MG63 (cell line): Measurements from ENCODE around the gene TRIM44. TPM values are rescaled to one million over a fixed set of nuclear protein-coding genes. Genes with fewer than 3 reads are reported as not detected.

Experiments
- DNase-seq: peaks from one replicate; pipeline ENCODE4 v3.0.0-alpha.2; 2020
- H3K27me3 ChIP-seq: fragments of 250-450 bp; sonication (Bioruptor Pico); 2 replicates; pipeline ENCODE4 v1.5.1; 2020; ENCODE audit warnings: mild to moderate bottlenecking, moderate library complexity
- H3K36me3 ChIP-seq: fragments of 250-450 bp; sonication (Bioruptor Pico); 2 replicates; pipeline ENCODE4 v1.5.1; 2020; ENCODE audit warnings: mild to moderate bottlenecking, moderate library complexity
- H3K4me3 ChIP-seq: fragments of 250-450 bp; sonication (Bioruptor Pico); 2 replicates; pipeline ENCODE4 v1.5.1; 2020; ENCODE audit warnings: mild to moderate bottlenecking, moderate library complexity
- H3K9me3 ChIP-seq: fragments of 250-450 bp; sonication (Bioruptor Pico); 2 replicates; pipeline ENCODE4 v1.5.1; 2020; ENCODE audit warnings: mild to moderate bottlenecking, moderate library complexity
- total RNA-seq: library from RNA; depleted of rRNA; stranded (reverse); fragments of >200 nt; shearing (Covaris generic); gene quantifications from 2 replicates; pipeline ENCODE4 v1.2.3, GENCODE V29; 2014; ENCODE audit warnings: low replicate concordance

Gene TRIM44
- total RNA-seq, 1 experiment from 2014 or later, result 13.0 TPM

GRCh38 chr11:35800970-35801953 lies 138.7 kb downstream of the TRIM44 start:
- Histone ChIP-seq H3K9me3 (no peaks in the 10 kb centered on the region), H3K36me3 (peaks cover 13% of the 10 kb centered on the region), H3K4me3 (no peak overlapping the region), H3K27me3 (no peaks in the 10 kb centered on the region)
- no peak for DNase-seq

DNA sequence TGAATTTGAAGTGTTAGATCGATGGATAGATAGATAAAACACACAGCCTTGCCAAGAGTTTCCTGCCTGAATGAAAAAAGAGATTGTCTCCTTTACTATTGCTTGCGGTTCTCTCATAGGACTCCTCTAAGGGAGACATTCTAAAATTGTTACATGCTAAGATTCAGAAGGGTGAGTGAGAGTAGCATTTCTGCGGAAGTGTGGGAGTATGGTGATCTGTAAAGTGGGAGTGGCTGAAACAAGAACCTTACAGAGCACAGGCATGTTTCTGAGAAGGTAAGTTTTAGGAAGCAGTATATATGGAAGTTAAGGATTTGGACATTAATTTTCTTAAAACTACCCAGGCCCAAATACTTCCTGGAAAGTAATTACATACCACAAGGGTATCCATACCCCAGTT lies 139.6 kb downstream of the TRIM44 start:
- Histone ChIP-seq H3K36me3 (peaks cover 15% of the 10 kb centered on the region), H3K27me3 (no peaks in the 10 kb centered on the region), H3K4me3 (no peak overlapping the region), H3K9me3 (no peaks in the 10 kb centered on the region)
- no peak for DNase-seq

DNA sequence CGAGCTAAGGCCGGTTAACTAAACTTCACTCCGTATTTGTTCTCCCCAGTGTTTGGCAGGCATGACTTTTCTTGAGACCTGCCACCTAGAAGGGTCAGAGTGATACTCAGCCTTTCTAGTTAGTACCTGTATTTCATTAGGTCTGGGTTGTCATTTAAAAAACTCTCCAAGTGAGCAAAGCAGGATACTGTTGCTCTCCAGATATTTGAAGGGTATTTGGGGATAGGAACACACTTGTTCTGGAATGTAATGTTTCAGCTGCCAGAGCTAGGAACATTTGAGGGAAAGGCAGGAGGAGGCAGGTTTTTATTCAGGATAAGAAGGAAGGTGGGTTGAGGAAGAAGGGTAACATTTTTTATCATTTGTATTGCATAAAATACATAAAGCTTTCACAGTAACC lies 140.1 kb downstream of the TRIM44 start:
- peaks cover 15% of the 10 kb centered on the region for H3K36me3 ChIP-seq
- H3K9me3 ChIP-seq, result no peaks in the 10 kb centered on the region
- no peaks in the 10 kb centered on the region for H3K27me3 ChIP-seq
- no peak for DNase-seq
- no peak overlapping the region for H3K4me3 ChIP-seq

DNA sequence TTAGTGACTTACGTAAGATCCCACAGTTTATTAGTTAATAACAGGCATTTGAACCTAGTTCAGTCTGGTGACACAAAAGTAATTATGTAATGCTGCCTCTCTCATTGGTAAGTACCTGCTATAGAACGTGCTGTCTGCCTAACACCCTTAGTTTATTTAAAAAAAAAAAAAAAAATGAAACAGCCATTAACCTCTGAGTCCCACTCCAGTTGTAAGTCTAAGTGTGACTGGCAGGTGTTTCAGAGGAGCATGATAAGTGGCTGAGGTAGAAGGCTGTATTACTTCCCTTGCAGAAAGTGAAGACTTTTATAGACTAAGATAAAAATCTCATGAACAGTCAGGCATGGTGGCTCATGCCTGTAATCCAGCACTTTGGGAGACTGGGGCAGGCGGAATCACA lies 140.5 kb downstream of the TRIM44 start:
- H3K4me3 ChIP-seq, result no peak overlapping the region

GRCh38 chr11:35804451-35805040 lies 142.0 kb downstream of the TRIM44 start:
- no peak for DNase-seq
- peaks cover 20% of the 10 kb centered on the region for H3K36me3 ChIP-seq

More for the DNA sequence above, 140.5 kb downstream of the TRIM44 start:
- Histone ChIP-seq H3K9me3 (no peaks in the 10 kb centered on the region), H3K27me3 (no peaks in the 10 kb centered on the region), H3K36me3 (peaks cover 15% of the 10 kb centered on the region)
- no peak for DNase-seq

DNA sequence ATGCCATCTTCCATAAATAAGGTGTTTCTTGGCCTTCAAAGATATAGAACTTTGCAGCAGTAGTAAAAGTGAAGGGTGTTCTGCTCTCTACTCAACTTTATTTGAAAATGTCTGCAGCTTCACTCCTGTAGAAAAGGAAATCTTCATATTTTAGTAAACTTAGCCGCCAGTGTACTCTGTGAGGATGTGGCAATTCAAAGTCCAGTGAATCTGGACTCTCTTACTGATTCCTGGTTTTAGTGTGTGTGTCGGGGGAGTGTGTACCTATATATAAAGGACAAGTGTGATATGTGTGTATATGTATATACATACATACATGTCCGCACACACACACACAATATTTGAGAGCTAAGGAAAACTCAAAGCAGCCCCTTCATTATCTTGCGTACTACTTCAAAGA lies 147.0 kb downstream of the TRIM44 start:
- no peak for DNase-seq
- no peaks in the 10 kb centered on the region for H3K27me3 ChIP-seq
- no peaks in the 10 kb centered on the region for H3K9me3 ChIP-seq
- H3K36me3 ChIP-seq, result peaks cover 21% of the 10 kb centered on the region
- no peak overlapping the region for H3K4me3 ChIP-seq

More at GRCh38 chr11:35804451-35805040, 142.0 kb downstream of the TRIM44 start:
- H3K9me3 ChIP-seq, result no peaks in the 10 kb centered on the region
- H3K4me3 ChIP-seq, result no peak overlapping the region
- no peaks in the 10 kb centered on the region for H3K27me3 ChIP-seq

DNA sequence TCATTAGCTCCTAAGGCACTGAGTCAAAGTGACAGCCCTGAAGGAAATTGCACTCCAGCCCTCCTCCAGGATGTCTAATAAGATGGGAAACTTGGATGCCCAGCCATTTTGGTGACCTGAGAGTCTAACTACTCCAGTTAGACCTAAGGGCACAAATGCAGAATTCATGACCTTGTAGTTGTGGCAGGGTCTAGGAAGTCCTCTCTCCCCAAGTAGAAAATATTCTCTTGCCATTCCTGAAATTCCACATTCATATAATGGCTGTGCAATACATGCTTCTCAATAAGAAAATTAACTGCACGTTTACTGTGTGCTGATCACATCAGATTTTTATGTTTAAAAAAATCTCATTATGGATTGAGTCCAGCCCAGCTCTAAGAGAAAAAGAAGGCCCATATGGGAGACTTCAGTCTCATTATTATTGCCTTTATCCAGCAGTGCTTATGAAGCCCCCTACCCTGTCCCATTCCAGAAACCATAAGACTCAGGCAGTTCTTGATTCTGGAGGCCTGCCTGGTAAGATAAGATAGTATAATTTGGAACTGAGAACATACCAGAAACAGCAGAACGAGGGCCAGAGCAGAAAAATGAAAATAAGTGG lies 147.6 kb downstream of the TRIM44 start:
- H3K27me3 ChIP-seq, result no peaks in the 10 kb centered on the region
- peaks cover 19% of the 10 kb centered on the region for H3K36me3 ChIP-seq
- no peaks in the 10 kb centered on the region for H3K9me3 ChIP-seq
- no peak for DNase-seq
- H3K4me3 ChIP-seq, result no peak overlapping the region

- Histone ChIP-seq H3K36me3 (peaks cover 14% of the 10 kb centered on the region), H3K4me3 (no peak overlapping the region), H3K9me3 (no peaks in the 10 kb centered on the region), H3K27me3 (no peaks in the 10 kb centered on the region)
- DNase-seq, result no peak
These were observed 149.2 kb downstream of the TRIM44 start for GRCh38 chr11:35811783-35812182.

- DNase-seq, result no peak
- Histone ChIP-seq H3K9me3 (no peaks in the 10 kb centered on the region), H3K36me3 (peaks cover 14% of the 10 kb centered on the region), H3K27me3 (no peaks in the 10 kb centered on the region), H3K4me3 (no peak overlapping the region)
These were observed 150.3 kb downstream of the TRIM44 start for GRCh38 chr11:35812828-35813227.

GRCh38 chr11:35814081-35814695 lies 151.6 kb downstream of the TRIM44 start:
- DNase-seq, result no peak
- Histone ChIP-seq H3K4me3 (no peak overlapping the region), H3K27me3 (no peaks in the 10 kb centered on the region), H3K36me3 (peaks cover 11% of the 10 kb centered on the region; the same call in 1 of the 2 replicates), H3K9me3 (no peaks in the 10 kb centered on the region)

DNA sequence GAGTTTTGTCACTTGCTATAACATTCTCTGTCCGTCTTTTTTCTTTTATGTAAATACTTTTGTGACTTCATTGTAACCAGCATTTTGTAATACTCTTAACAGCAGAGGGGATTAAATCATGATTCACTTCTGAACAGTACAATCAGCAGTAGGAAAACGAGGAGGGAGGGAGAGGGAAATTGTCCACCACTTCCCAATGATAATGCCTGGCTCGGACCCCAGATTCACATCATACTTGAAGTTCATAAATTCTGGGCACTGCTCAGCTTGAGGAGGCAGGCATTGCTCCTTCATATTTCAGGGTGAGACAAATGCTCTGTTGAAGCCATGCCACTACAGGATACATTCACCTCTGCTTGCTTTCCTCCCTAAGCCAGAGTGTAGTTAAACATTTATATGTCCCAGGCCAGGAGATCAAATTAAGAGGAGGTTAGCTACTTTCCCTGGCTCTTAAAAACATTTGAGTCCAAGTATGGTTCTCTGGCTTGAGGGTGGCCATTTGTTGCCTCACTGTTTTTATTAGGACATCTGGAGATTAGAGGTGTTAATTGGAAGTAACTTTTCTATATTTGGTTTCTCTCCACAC lies 152.2 kb downstream of the TRIM44 start:
- no peak overlapping the region for H3K4me3 ChIP-seq
- no peaks in the 10 kb centered on the region for H3K27me3 ChIP-seq
- no peak for DNase-seq
- no peaks in the 10 kb centered on the region for H3K9me3 ChIP-seq
- peaks cover 9% of the 10 kb centered on the region; the same call in 1 of the 2 replicates for H3K36me3 ChIP-seq

DNA sequence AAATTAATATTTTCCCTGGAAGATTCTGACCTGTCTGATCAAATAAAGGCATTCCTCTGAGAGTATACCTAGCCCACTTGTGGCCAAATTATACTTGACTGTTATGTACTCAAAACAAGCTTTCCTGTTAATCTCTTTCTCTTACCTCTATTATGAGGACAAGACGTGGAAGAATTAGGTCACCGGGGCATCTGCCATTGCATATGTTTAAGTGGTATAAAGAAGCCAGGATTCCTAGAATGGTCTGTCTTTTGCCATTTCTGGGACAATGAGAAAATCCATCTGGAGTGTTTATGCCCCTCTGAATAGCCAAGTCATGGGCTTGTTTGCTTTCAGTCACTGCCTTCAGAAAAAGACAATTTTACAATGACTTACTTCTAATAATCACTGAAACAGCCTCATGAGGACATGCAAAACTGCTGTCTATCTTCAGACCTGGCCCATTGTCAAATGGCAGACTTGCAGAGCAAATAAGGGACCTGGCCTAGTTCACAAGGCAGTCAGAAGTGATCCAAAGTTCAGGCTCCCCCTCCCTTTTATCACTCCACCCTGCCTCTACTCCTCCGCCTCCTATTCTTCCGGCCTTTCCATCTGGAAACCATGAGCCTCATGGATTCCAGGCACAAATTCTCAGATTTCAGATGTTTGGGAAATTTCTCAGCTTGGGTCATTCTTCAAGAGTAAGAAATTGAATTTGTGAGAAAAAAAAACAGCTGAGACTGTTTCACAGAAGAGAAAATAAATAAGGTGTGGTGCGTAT lies 153.2 kb downstream of the TRIM44 start:
- Histone ChIP-seq H3K36me3 (0 out of 2 replicates have a peak, but pooled peaks cover 6% of the 10 kb centered on the region), H3K9me3 (no peaks in the 10 kb centered on the region), H3K4me3 (no peak overlapping the region), H3K27me3 (no peaks in the 10 kb centered on the region)
- DNase-seq, result no peak

- Histone ChIP-seq H3K4me3 (no peak overlapping the region), H3K27me3 (no peaks in the 10 kb centered on the region), H3K9me3 (no peaks in the 10 kb centered on the region), H3K36me3 (0 out of 2 replicates have a peak, but pooled peaks cover 3% of the 10 kb centered on the region)
- no peak for DNase-seq
These were observed 158.0 kb downstream of the TRIM44 start for GRCh38 chr11:35820614-35821013.

GRCh38 chr11:35822815-35823495 lies 160.4 kb downstream of the TRIM44 start:
- Histone ChIP-seq H3K27me3 (no peaks in the 10 kb centered on the region), H3K36me3 (0 out of 2 replicates have a peak, but pooled peaks cover 3% of the 10 kb centered on the region), H3K4me3 (no peak overlapping the region), H3K9me3 (no peaks in the 10 kb centered on the region)
- DNase-seq, result no peak

GRCh38 chr11:35823742-35824298 lies 161.2 kb downstream of the TRIM44 start:
- H3K9me3 ChIP-seq, result no peaks in the 10 kb centered on the region
- H3K4me3 ChIP-seq, result no peak overlapping the region
- H3K27me3 ChIP-seq, result no peaks in the 10 kb centered on the region
- no peak for DNase-seq
- H3K36me3 ChIP-seq, result 0 out of 2 replicates have a peak, but pooled peaks cover 3% of the 10 kb centered on the region
